Dedifferentiated amniotic fluid mesenchymal stem cell (primary cell): ENCODE results near the gene CCDC91.

Experiments used
- DNase-seq: peaks from one replicate; pipeline ENCODE4 v3.0.0-alpha.2; 2016; ENCODE audit errors: extremely low spot score

The CCDC91 gene

DNA sequence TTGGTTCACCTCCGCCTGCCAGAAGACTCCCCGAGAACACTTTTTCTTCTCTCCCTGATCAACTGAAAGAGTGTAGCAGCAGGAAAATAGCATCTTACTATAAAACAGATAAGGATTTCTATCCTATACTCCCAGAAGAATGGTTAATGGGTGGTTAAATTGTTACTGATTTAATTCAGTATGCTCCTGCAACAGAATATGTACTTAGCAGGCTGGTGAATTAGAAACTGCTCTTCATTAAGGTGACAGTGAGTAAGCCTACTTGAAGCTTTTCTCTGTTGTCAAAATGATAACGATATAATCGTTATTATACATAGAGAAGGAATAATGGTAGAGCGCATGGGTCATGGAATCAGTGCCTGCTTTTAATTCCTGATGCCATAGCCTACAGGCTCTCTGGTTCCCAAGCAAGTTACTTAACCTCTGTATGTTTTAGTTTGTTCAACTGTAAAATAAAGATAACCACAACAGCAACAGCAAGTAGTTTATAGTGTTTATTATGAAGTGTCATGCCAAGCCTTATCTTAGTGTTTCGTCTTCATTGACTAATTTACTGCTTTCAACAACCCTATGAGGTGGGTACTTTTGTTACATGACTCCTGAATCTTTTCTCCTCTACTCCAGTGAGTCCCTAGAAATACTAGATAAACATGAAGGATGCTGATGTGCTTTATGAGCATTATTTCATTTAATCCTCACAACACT is 392.6 kb downstream of the CCDC91 start:
- no peak for DNase-seq

DNA sequence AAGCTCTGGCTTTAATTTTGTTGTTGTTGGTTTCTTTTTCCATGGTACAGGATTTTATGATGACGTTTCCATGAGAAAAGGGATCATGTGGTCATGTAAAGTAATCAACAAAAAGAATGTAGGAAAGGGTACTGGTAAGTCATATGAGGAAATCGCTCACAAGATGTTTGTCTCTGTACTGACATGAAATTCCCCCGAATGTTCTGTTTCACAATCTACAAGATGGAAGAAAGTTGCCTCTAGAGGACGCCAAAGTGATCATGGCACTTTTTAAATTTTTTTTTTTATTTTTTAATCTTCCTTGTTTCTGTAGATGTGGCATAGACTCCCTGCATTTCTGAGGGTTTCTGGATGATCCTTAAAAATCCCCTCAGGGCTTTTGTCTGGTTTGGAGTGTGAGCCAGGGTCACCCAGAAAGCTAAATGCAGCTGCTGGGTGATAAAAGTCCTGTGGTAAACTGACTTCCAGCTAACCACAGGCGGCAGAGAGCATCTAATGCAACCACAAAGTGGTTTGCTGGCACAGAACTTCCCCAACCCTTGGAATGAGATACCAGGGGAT is 393.5 kb downstream of the CCDC91 start:
- no peak for DNase-seq

DNA sequence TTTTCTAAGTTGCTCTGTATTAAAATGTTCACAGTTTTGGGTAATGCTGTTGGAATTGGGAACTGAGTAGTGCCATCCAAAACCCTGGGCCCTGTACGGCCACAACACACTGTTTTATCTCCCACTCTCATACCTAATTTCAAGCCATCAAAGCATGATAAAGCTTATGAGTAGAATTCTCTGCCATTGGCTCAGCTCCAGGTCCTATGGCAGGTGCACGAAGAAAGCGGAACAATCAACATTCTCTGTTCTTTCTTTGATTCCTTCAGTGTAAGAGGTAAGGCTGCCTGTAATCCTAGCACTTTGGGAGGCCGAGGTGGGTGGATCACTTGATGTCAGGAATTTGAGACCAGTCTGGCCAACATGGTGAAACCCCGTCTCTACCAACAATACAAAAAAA is 394.9 kb downstream of the CCDC91 start:
- DNase-seq = no peak

DNA sequence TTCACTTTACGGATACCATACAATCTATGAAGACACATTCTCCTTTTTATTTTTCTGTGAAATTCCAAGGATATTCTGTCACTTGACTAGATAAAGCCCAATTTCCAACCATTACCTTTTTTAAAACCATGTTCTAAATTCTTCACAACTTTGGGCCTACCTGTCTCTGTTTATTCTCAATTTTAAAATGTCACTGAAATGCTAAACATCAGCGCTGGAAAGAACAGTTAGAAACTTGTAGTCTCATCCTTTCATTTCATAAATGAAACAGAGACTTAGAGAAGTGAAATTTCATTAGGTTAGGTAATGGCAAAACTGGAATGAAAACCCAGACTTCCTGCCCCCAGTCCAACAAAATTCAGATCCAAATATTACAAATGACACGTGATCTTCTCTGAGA is 396.2 kb downstream of the CCDC91 start:
- no peak for DNase-seq

DNA sequence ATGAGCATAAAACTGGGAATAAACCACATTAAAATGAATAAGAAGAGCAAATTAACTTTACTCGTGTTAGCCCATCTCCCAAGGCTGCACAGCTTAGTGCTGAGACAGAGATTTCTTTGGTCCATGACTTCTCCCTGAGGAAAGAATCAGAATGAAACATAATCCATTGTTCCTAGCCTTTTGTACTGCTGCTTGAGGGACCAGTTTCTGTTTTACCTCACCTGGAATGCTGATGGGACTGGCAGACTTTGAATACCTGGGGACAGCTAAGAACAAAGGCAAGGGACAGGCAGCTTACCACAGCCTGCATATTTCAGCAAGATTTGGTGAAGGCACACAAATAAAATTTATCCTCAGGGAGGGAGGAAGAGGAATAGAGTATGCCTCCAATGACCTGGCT is 401.6 kb downstream of the CCDC91 start:
- no peak for DNase-seq
